ENCODE measurements around the gene HIVEP1. TPM values are rescaled to one million over a fixed set of nuclear protein-coding genes. Genes with fewer than 3 reads are reported as not detected.
"Not testable (repeated sequence)": the region's sequence is repeated elsewhere in the genome, so short reads cannot be mapped to it uniquely, and the experiment has no call there.

The HIVEP1 gene
- total RNA-seq, 1 donor from 2014 or later: 19.6 TPM

DNA sequence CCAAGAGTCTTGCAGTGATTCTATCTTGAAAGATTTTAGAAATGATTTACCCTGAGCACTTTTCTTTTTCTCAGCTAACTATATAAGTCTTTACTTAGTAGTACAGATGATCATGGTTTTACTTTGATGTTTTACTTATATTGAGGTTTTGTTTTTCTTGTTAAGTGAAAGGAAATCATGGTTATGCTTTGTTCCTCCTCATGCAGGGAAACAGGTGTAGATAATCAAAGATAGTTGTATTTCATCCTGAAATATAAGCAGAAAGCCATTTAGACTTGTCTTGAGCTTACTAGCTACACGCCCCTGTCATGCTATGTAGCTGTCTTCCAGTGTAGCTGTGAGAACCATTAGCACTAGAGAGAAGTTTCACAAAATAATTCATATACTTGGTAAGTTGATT is 113.9 kb downstream of the HIVEP1 start:
- no peak for DNase-seq

DNA sequence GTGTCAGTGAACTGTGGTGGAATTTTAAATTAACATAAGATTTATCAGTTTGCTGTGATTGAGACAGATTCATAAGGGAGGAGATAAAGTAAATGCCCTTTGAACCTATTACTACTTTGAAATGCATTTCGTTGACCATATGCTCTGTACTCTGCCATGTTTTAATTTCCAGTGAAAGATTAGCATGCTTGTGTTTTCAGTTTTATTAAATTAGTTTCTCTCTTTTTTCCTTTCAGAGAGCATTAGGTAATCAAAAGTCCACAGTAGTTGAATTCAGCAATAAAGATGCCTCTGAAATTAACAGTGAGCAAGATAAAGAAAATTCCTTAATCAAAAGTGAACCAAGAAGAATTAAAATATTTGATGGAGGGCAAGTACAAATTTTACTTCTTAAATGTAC is 117.4 kb downstream of the HIVEP1 start:
- DNase-seq: no peak

DNA sequence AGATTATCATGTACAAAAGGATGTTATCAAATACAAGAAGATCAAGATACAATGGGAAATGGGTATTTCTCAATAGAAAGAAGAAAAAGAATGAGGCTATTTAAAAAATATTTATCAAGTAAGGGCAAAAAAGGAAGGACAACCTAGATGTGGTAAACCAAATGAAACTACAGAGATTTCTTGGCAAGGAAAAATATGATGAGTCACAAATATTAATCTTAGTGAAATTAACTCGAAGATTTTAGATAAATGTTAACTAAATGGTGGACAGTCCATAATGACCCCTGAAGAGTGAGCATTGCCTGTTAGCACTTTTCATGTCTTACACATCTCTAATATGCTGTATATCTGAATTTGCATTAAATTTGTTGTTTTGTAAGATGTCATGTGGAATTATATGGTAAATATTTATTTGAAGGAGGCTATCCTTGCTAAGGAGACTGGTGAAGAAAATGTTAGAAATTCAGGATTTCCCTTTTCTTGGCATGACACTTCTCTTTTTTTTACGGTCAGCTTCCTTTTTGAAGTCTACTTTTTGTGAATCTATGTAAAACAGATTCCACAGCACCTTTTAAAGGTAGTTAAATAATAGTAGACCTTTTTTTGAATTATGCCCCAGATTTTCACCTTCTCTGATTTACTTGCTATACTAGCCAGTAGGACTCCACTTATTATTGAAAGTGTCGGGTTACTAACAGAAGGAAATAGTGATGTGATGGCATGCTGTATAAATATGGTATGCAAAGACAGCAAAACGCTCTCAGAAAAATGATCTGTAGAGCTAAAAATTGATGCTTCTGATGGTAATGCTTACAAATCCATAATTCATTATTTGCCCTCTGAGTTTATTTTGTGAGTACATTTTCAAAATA is 120.5 kb downstream of the HIVEP1 start:
- no peak for DNase-seq

DNA sequence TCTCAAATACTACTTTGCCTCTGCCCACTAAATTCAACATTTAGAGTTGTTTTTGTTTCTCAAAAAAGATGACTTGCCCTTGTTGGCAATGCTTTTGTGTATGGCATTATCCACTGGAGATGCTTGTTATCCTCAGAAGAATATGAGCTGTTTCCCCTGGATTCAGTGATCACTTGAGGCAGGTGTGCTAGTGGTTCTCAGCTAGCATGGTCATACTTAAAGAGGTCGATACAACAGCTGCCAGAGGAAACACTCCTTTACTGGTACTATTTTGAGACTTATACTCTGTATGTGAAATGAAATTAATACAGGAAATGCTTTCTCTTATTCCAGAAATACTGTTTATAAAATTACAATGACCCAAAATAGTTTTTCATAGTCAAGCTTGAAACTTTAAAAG is 122.5 kb downstream of the HIVEP1 start:
- DNase-seq: no peak

DNA sequence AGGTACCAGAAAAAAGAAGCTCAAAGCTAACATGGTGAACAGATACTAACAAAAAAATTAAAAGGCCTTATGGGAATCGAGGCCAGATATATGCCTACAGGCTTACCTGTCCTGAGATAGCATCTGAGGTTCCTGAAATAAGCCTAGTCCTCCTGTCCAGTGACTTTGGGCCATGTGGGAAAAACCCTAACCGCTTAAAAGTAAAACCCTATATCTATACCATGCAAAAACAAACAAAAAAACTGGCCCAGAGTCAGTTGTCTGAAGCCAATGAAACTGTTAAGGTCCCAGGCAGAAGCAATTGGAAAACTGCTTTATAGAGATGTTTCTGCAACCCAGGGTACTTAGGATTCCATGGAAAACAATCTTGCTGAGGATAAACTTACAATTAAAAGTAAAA is 122.9 kb downstream of the HIVEP1 start:
- no peak for DNase-seq

DNA sequence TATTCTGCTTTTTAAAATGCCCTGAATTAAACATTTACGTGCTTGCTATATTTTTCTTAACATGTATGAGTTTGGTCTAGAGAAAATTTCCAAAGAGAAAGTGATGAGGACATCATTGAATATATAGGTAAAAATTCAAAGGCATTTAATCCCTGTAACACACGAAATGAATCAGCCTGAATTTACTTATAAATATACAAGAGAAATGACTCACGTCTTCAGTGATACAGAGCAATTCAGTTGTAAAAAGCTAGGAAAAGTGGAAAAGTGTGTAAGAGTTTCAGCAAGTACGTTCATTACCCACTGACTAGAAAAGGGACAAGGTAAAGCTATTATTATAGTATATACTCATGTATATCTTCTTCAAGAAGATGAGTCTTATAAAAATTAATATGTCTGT is 124.8 kb downstream of the HIVEP1 start:
- peak; percentile 39 for DNase-seq

DNA sequence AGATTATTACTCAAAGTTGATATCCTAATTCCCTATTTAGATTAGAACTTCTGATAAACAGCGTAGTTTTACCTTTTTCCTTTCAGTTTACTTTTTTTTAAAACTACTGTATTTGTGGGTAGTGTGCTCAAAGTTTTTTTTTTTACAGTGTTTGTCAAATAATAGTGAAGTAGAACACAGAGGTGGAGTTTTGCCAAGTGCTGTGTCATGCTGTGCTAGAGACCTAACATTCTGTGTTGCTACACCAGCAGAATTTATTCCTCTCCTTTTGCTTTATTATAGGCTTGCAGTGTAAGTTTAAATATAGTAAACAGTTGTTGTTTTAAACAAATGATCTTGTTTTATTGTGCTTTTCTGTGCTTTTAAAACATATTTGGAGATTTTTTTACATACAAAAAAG is 125.4 kb downstream of the HIVEP1 start:
- peak; percentile 81 for DNase-seq

DNA sequence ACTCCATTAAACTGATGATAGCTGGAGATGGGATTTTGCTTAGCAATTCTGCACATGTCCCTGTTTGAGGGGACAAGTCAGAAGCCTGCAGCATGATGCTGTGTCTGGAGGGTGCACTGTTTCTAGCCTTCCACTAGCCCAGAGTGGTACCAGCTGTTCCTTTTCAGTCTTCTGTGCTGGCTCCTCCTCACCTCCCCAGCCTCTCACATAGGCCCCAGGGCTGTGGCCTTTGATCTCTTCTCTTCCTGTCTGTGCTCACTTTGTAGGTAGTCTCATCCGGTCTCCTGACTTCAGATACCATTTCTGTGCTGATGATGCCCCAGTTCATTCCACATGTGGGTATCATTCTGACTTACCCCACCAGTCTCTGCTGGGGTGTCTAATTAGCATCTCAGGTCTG is 126.3 kb downstream of the HIVEP1 start:
- DNase-seq: no peak

DNA sequence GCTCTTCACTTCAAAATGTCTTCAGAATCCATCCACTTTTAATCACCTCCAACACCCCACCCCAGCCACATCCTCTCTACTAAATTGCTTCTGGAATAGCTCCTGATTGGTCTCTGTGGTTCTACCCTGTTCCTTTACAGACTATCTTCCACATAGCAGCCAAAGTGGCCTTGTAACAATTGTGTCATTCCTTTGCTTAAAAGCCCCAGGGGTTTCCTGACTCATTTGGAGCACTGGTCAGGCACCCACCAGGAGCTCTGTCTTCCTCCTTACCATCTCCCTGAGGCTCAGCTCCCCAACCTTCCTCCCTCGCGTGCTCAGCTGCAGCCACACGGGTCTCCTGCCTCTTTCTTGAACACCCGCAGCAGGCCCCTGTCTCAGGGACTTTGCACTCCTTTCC is 126.8 kb downstream of the HIVEP1 start:
- no peak for DNase-seq

DNA sequence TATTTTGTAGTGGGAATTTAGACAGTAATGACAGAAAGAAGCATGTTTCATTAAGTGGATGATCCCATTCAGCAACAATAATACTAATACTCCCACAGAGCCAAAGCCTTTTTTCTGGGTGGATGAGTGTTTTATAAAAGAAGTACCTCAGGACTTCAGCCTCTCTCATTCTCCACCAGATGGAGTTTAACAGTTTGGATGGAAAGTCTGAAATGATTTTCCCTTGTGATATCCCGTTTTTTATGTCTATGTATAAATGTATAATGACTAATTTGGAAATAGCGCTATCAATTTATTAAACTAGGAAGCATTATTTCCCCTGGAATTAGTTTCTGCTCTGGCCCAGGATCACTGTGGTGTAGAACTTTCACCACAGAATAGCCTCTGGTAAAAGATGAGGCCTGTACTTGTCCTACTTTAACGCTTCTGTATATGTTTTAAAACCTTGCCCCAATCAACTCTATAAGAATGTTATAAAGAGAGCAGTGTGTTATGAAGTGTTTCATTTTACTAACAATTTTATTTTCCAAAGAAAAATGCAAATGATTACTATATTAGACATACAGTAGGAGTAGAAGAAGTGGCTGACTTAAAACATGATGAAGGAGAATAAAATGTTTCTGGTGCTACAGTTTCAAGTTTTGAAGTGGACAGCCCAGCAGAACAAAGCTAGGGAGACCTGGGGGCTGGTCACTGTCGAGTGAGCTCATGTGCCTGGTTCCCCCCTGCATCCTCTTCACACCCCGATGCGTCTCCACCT is 135.6 kb downstream of the HIVEP1 start:
- DNase-seq: peak; percentile 38

DNA sequence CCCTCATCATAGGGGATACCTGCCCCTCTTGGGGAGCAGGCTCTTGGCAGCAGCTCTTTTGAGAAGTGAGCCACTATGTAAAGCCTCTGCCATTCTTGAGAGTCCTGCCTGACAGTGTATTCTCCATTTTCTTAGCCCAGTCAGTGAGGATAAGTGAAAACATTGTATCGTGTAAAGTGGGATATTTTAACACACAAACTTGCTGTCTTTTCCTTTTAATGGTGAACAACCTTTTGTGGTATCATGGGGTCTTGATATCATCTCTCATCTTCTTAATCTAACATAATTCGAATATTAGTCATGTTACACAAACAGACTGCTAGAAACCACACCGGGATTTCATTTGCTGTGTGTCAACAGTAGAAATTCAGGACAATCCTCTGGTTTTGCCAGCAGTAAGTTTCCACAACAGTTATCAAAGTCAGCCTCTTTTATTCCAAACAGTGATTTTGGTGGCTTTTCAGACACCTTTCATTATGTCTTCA is 136.2 kb downstream of the HIVEP1 start:
- DNase-seq: peak; percentile 39

DNA sequence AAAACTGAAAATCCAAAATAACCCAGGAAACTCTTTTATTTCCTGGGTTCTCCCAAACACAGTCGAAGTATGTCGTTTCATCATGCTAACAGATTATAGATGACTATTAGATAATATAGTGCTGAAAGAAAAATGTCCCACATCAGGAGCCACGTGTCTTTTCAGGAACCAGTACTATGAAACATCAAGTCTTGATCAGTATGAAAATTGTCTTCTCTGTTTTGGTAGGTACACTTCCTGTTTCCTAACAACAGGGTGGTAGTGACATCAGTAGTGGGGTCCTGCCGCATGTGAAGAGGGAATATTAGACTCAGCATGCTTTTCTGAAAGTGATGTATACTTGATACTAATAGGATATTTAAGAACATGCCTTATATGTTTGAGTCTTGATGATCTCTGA is 136.7 kb downstream of the HIVEP1 start:
- DNase-seq: no peak

DNA sequence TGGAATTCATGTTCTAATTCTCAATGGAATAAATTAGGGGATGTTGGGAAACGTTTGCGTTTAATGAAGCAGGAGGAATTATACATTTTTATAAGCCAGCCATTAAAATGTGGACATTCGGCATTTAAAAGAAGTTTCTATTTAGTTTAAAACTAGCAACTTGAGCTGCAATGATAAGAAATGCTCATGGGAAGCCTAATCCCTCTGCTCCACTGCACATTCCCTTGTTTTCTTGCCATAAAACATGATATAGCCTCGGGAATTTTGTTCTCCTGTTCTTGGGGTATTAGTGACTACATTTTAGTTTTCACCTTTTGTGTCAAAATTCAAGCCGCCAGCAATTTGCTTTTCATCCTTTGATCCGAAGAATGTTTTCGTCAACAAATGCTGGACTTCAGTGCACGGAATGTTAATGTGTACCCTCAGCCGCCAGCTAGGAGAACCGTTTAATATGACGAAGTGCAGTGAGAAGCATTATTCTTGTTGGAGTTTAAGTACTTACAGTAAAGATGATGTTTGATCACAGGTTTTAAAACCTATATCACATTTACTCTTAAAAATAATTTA is 137.9 kb downstream of the HIVEP1 start:
- no peak for DNase-seq

DNA sequence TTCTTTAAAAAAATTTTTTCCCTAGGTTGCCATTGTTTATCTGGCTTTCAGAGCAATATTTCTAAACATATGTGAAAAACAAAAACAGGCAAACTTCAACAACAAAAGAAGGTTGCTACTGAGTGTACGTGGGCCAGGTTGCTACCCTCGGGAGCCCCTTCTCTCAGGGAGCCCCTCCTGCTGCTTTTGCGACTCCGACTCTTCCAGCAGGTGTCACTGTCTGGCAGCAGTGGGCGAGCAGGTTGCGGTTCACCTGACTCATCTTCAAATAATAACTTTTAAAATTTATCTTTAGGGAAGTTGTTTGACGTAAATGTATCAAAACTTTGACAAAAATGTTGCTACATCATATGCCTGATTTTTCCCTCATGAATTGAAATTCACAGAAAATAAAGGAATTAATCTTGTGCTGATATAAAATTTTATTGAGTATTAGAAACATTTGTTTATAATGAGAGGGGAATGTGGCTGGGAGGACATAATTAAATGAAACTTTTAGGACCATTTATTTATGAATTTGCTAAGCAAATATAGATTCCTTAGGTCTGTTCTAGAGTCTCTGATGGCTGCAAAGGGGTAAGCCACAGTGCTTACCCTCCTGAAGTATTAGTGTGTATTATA is 138.8 kb downstream of the HIVEP1 start:
- peak; percentile 49 for DNase-seq

DNA sequence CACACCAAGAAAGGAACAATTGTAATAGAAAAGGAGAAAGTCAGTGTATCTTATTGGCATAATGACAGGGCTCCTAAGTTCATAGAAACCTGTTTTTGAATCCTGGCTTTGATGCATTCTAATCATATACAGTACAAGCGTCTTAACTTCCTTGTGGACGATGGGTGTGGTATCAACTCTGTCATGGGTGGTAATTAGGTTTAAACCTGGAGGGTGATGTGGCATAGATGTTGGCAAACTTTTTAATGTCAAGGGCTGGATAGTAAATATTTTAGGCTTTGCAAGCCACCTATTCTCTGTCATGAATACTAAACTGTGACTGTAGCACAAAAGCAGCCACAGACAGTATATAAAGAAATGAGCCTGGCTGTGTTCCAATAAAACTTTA is 139.3 kb downstream of the HIVEP1 start:
- no peak for DNase-seq

DNA sequence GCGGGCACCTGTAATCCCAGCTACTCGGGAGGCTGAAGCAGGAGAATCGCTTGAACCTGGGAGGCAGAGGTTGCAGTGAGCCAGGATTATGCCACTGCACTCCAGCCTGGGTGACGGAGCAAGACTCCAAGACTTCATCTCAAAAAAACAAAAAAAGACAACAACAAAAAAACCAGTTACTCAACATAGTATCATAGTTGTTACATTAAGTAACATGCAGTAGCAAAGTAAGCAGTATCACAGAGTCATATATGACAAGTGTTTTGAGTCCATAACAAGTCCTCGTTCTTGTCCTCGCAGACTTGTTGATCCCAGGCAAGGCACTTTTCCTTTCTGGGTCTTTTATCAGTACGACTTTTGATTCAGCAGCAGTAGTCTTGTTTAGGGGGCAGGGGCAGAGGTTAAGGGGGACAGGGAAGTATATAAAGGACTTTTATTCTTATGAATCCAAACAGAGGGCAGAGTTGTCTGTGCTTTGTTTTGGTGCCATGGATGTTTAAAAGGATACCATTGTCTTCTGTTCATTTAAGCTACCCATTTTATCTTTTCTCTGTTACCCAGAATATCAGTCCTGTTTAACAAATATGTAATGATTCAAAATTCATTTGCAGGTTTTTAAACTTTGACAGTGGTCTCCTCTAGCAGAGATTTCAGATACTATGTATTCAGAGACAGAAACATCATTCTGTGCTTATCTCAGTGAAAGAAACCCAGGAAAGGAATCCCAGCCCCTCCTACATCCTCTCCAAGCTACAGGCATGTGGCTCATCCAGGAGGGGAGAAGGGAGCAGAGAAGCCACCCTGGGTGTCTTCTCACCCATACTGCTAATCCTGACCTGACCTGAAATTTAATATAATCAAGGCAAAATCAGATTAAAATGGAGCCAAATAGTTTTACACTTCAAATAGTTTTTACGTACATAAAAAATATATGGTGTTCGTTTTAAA is 140.2 kb downstream of the HIVEP1 start:
- DNase-seq: no peak

DNA sequence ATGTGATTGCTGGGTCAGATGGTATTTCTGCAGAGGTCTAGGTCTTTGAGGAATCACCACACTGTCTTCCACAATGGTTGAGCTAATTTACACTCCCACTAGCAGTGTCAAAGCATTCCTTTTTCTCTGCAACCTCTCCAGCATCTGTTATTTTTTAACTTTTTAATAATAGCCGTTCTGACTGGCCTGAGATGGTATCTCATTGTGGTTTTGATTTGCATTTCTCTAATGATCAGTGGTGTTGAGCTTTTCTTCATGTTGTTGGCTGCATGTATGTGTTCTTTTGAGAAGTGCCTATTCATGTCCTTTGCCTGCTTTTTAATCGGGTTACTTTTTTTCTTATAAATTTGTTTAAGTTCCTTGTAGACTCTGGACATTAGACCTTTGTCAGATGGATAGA is 143.7 kb downstream of the HIVEP1 start:
- not testable (repeated sequence) for DNase-seq

DNA sequence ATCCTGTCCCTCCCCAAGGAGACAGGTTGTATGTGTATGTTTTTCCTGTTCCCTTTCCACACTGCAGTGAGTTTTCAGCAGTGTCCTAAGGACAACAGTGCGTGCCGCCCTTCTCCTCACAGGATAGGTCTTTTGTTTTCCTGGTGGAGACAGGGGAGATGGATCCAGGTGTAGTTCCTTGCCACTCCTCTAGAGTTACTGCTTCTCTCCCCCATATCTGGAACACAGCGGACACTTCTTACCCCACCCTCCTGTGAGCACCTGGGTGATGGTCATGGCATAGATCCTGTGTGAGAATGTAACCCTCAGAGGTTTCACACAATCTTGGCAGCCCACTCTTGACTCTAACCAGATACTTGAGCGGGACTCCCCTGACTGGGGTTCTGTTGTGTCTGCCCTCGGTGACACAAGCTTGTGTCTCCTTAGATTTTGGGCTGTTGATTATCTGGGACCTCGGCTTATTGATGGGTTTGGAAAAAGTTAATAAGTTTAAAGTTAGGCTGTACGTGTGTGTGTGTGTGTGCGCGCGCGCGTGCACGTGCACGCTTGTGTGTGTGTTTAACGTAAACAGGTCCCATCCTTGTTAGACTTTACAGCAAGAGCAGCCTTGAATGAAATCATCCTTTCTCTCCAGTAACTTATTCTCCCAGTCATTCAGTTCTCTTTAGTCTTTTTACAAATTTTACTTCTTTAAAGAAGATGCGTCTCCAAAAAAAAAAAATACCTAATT is 146.7 kb downstream of the HIVEP1 start:
- no peak for DNase-seq

DNA sequence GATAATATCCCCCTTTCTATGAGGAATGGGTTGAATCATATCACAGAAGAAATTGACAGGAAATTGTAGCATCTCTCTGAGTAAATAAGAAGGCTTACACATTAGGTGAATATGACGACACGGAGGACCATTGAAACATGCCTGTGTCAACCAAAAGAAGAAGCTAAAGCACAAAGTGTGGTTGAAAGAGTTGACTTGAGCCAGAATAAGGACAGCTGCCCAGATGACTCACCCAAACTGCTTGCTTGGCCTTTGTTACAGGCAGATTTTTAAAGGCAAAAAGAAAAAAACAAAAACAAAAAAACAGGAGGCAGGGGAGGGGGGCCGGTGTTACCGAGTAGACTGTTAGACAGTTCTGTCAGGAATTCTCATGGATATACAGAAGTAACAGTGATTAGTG is 148.2 kb downstream of the HIVEP1 start:
- DNase-seq: peak; percentile 69

DNA sequence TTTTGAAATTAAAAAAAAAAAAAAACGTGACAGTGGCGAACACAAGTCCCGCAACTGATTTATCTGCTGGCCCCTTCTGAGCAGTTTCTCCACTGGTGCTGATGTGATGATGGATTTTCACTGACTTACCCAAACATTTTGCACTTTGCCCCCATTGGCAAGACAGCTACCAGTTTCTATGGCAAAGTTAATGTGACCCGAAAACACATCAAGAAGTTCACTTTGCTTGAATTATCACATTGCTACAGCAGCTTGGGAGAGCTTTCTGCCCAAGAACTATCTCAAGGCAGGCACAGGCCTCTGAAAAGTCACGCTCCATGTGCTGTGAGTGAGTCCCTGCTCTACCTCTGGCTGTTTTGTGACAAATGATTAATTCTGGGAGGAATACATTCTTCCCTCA is 150.1 kb downstream of the HIVEP1 start:
- DNase-seq: no peak

DNA sequence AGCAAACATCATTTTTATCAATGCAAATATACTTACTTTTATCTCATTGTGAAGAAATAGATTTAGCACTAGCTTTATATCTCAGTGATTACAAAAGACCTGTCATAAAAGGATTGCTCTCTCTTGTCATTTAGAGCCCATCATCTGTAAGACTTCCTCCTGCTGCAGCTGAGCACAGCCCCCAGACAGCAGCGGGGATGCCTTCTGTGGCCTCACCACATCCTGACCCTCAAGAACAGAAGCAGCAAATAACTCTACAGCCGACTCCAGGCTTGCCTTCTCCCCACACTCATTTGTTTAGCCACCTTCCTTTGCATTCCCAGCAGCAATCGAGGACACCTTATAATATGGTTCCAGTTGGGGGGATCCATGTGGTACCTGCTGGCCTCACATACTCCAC is 151.0 kb downstream of the HIVEP1 start:
- DNase-seq: no peak
